K562 (cell line): ENCODE measurements around the gene GLP2R. TPM values are rescaled to one million over a fixed set of nuclear protein-coding genes. Genes with fewer than 3 reads are reported as not detected.

Source experiments
- ATAC-seq: fragments of 200-7000 bp; cut with Tn5 transposase; 3 replicates; pipeline ENCODE4 v1.9.1; 2020; ENCODE audit warnings: moderate library complexity
- BruUV-seq: library from RNA; stranded (reverse); fragments of 400-500 nt; replicated peaks from 2 replicates; lab custom pipeline; 2021; lab: Mats Ljungman, UMichigan
- CTCF ChIA-PET: fragments of 300-600 bp; formaldehyde crosslinking; extraction: SDS; loops from one replicate; lab custom pipeline; 2021; ENCODE audit warnings: low intra/inter-chr PET ratio; lab: Yijun Ruan, JAX
- POLR2A ChIA-PET: fragments of 300-600, 350-650 bp; sonication (Branson Sonifier 250); formaldehyde crosslinking; extraction: SDS; loops from one replicate; lab custom pipeline; 2021; ENCODE audit warnings: antibody characterized with exemption, inconsistent platforms; lab: Yijun Ruan, JAX
- DNase-seq, 4 experiments: peaks; one replicate each; pipeline versions ENCODE4 v3.0.0 to v3.0.0-alpha.2; 2011 to 2018; ENCODE audit warnings: low spot score in 3 of 4, mixed read lengths in 3 of 4; ENCODE audit errors: extremely low read depth in 1 of 4
- FAIRE-seq: peaks from 2 replicates; lab custom pipeline; 2011; peaks lifted over from hg19 to GRCh38; lab: Jason Lieb, UNC
- H2AFZ ChIP-seq: 2 replicates; pipeline ENCODE4 v1.6.0; 2011; ENCODE audit warnings: low read depth, low read length, control low read depth, inconsistent platforms
- H3K27ac ChIP-seq: fragments of 200-600 bp; 3 replicates; pipeline ENCODE4 v1.8.0; 2011; ENCODE audit warnings: low read depth, mild to moderate bottlenecking, control low read depth, inconsistent platforms, low read length, moderate library complexity, mixed read lengths; ENCODE audit errors: extremely low read depth
- H3K27me3 ChIP-seq, 2 experiments: fragments of 300-600 bp in 1 of 2; 2 replicates in 1 of 2; 3 replicates in 1 of 2; pipeline versions ENCODE4 v1.6.0 to v1.8.0; 2011; ENCODE audit warnings: inconsistent platforms in 2 of 2, low read length in 2 of 2, mild to moderate bottlenecking in 1 of 2, mixed read lengths in 1 of 2, moderate library complexity in 1 of 2; ENCODE audit not compliant: control insufficient read depth in 2 of 2, insufficient read depth in 2 of 2
- H3K36me3 ChIP-seq: fragments of 300-600 bp; 3 replicates; pipeline ENCODE4 v1.8.0; 2011; ENCODE audit warnings: mild to moderate bottlenecking, low read length, inconsistent platforms; ENCODE audit not compliant: control insufficient read depth, insufficient read depth
- H3K4me1 ChIP-seq, 2 experiments: fragments of 200-600 bp in 1 of 2; replicated peaks in 1 of 2; 2 replicates in 1 of 2; 3 replicates in 1 of 2; pipeline versions ENCODE4 v1.5.1 to v1.8.0; 2011; ENCODE audit warnings: inconsistent platforms in 2 of 2, low read length in 2 of 2, mild to moderate bottlenecking in 1 of 2, mixed read lengths in 1 of 2, moderate library complexity in 1 of 2; ENCODE audit not compliant: control insufficient read depth in 2 of 2, insufficient read depth in 2 of 2
- H3K4me2 ChIP-seq: 2 replicates; pipeline ENCODE4 v1.6.1; 2011; ENCODE audit warnings: low read length, control low read depth, inconsistent platforms, mixed read lengths; ENCODE audit not compliant: insufficient read depth
- H3K4me3 ChIP-seq: fragments of 200-600 bp; sonication (generic), shearing (Covaris generic); 2 replicates; pipeline ENCODE4 v1.5.1; 2016; ENCODE audit warnings: control low read depth, inconsistent platforms
- H3K79me2 ChIP-seq: fragments of 200-600 bp; 3 replicates; pipeline ENCODE4 v1.8.0; 2011; ENCODE audit warnings: low read length, inconsistent platforms; ENCODE audit not compliant: control insufficient read depth, insufficient read depth
- H3K9ac ChIP-seq, 2 experiments: 2 replicates each; pipeline versions ENCODE4 v1.6.0 to v1.6.1; 2011; ENCODE audit warnings: low read depth in 2 of 2, low read length in 2 of 2, control low read depth in 1 of 2, inconsistent platforms in 1 of 2, mild to moderate bottlenecking in 1 of 2, mixed read lengths in 1 of 2; ENCODE audit not compliant: insufficient read depth in 1 of 2
- H3K9me1 ChIP-seq: one replicate; pipeline ENCODE4 v1.6.0; 2011; ENCODE audit warnings: inconsistent platforms, mild to moderate bottlenecking, low read length, moderate library complexity; ENCODE audit not compliant: control insufficient read depth, insufficient read depth
- H3K9me3 ChIP-seq: replicated peaks from 2 replicates; pipeline ENCODE4 v1.5.1; 2011; ENCODE audit warnings: low read depth, low read length, inconsistent platforms; ENCODE audit not compliant: control insufficient read depth, insufficient read depth
- H4K20me1 ChIP-seq: replicated peaks from 2 replicates; pipeline ENCODE4 v1.6.1; 2011; ENCODE audit warnings: low read length, inconsistent platforms, mixed read lengths; ENCODE audit not compliant: control insufficient read depth, insufficient read depth
- BMI1 ChIP-seq: fragments of 150-350 bp; IDR thresholded peaks from 2 replicates; pipeline ENCODE4 v1.6.1; 2014; ENCODE audit warnings: low read length
- GTF2F1 ChIP-seq: IDR thresholded peaks from 2 replicates; pipeline ENCODE4 v1.6.1; 2011; ENCODE audit warnings: low read depth, low read length, improper control_type of control experiment
- HMBOX1 ChIP-seq: sonication (generic); IDR thresholded peaks from 2 replicates; pipeline ENCODE4 v1.6.1; 2016
- L3MBTL2 ChIP-seq: fragments of 450-650 bp; IDR thresholded peaks from 2 replicates; pipeline ENCODE4 v1.6.1; 2016; ENCODE audit warnings: mild to moderate bottlenecking, moderate library complexity
- NCOA4 ChIP-seq: fragments of 450-650 bp; IDR thresholded peaks from 2 replicates; pipeline ENCODE4 v1.6.1; 2018; ENCODE audit warnings: mild to moderate bottlenecking; ENCODE audit not compliant: partially characterized antibody
- PKNOX1 ChIP-seq: fragments of 450-650 bp; IDR thresholded peaks from 2 replicates; pipeline ENCODE4 v1.6.1; 2016
- SRSF3 ChIP-seq: fragments of 200-400 bp; formaldehyde crosslinking; IDR thresholded peaks from 2 replicates; pipeline ENCODE4 v1.6.1; 2016; ENCODE audit warnings: mild to moderate bottlenecking, low read length, moderate library complexity; ENCODE audit not compliant: insufficient read depth
- TAF7 ChIP-seq: fragments of 450-650 bp; IDR thresholded peaks from 2 replicates; pipeline ENCODE4 v1.6.1; 2016; ENCODE audit warnings: missing genetic modification characterization, missing compliant biosample characterization
- TRIM28 ChIP-seq: fragments of 450-650 bp; IDR thresholded peaks from 2 replicates; pipeline ENCODE4 v1.6.1; 2017
- ZNF274 ChIP-seq: IDR thresholded peaks from 2 replicates; pipeline ENCODE4 v1.6.1; 2011; ENCODE audit warnings: low read depth, mild to moderate bottlenecking, low read length, moderate library complexity, borderline replicate concordance
- ZNF431 ChIP-seq: sonication (generic); formaldehyde crosslinking; IDR thresholded peaks from 2 replicates; pipeline ENCODE4 v1.8.0; 2022; ENCODE audit warnings: mild to moderate bottlenecking, missing genetic modification reagents
- WGBS: fragments of 100-300 bp; shearing (Covaris generic); methylation state at CpG from one replicate; pipeline ENCODE4 v1.1.6; 2016; ENCODE audit warnings: low coverage, mixed read lengths; ENCODE audit not compliant: insufficient coverage; ENCODE audit errors: missing lambda C conversion rate; 5-methylcytosine and 5-hydroxymethylcytosine counted together
- in situ Hi-C: fragments of 300-500 bp; cut with MboI; formaldehyde crosslinking; loops from 4 replicates; pipeline ENCODE4 v1.15.0; 2018; ENCODE audit warnings: inconsistent platforms, mixed read lengths
- intact Hi-C: fragments of 100-400 bp; cut with micrococcal nuclease; formaldehyde crosslinking; loops from 2 replicates; pipeline ENCODE4 v1.14.2; 2022
- polyA plus RNA-seq, 8 experiments: library from polyadenylated mRNA; depleted of rRNA in 4 of 8; stranded (reverse) in 5 of 8; unstranded in 3 of 8; fragments of >200 nt; fragmentation: Nextera tagmentation in 2 of 8; fragmentation: Illumina TruSeq in 1 of 8; extraction: Ambion mirVana in 2 of 8; extraction: Trizol in 1 of 8; gene quantifications; 2 replicates each; pipeline versions ENCODE4 v1.2.1 to v1.2.3, GENCODE V29; 2011 to 2014; ENCODE audit warnings: inconsistent platforms in 1 of 8, missing spikeins in 1 of 8
- total RNA-seq, 7 experiments: library from RNA; depleted of rRNA in 6 of 7; stranded (reverse); fragments of >200 nt in 6 of 7; fragmentation: Illumina TruSeq in 2 of 7; extraction: Trizol in 2 of 7; gene quantifications; 2 replicates each; pipeline versions ENCODE4 v1.2.1 to v1.2.3, GENCODE V29; 2011 to 2021; ENCODE audit warnings: low replicate concordance in 1 of 7

Gene GLP2R
- total and polyA plus RNA-seq, 9 of the 15 experiments (the other 6 are each of a cell fraction or from before 2014, with no cell fraction given) = not detected

GRCh38 chr17:9941305-9941704 is 115.6 kb downstream of the GLP2R start:
- no peak for ATAC-seq
- POLR2A ChIA-PET = no interaction called here
- Histone ChIP-seq H3K27ac (no peak overlapping the region), H3K36me3 (no peaks in the 10 kb centered on the region), H3K79me2 (no peaks in the 10 kb centered on the region)
- FAIRE-seq = no peak
- BruUV-seq = no TSS peak
- TF ChIP-seq ZNF274 = no peak
- TF ChIP-seq NCOA4 = no peak
- no peak for TF ChIP-seq ZNF431 (CRISPR knock-in tag)
- TF ChIP-seq BMI1 = no peak
- no peak for TF ChIP-seq SRSF3
- no peak for TF ChIP-seq TRIM28
- no peak for TF ChIP-seq PKNOX1
- no peak for TF ChIP-seq L3MBTL2
- TF ChIP-seq TAF7 (tag) = no peak
- no peak for TF ChIP-seq HMBOX1
- TF ChIP-seq GTF2F1 = no peak
- TF ChIP-seq, all 486 proteins: peak for 0
- Histone ChIP-seq H2AFZ (no peak overlapping the region), H3K9ac (no peak overlapping the region), H3K4me1 (no peaks in the 10 kb centered on the region), H3K9me1 (no peaks in the 10 kb centered on the region), H3K9me3 (no peaks in the 10 kb centered on the region), H3K27me3 (peaks cover 0 to 4% of the 10 kb centered on the region in 2 experiments; a peak in 1 of 5 replicates), H3K4me2 (no peak overlapping the region), H3K4me3 (no peak overlapping the region), H4K20me1 (no peaks in the 10 kb centered on the region)
- CTCF ChIA-PET = no interaction called here
- WGBS = 0% methylated on average over 5 of the region's 13 CpGs
- no peak for DNase-seq
- in situ Hi-C loops = no loop called here
- intact Hi-C loops = no loop called here

Other genes with a start within 250 kb of the GLP2R start
- not detected in 2 replicates for gene CFAP52, start 249.3 kb upstream of the GLP2R start, total RNA-seq (2014; rRNA removed)
- gene CFAP52, start 249.3 kb upstream of the GLP2R start, total RNA-seq (2014; rRNA removed; fragmentation: Illumina TruSeq; extraction: Trizol) = not detected in 2 replicates
- gene CFAP52, start 249.3 kb upstream of the GLP2R start, total RNA-seq (2015; rRNA removed; fragmentation: Illumina TruSeq; extraction: Trizol) = not detected in 2 replicates
- not detected in 2 replicates for gene CFAP52, start 249.3 kb upstream of the GLP2R start, total RNA-seq (2021)
- gene CFAP52, start 249.3 kb upstream of the GLP2R start, polyA plus RNA-seq (2011; rRNA removed) = not detected in 2 replicates
- not detected in 2 replicates for gene CFAP52, start 249.3 kb upstream of the GLP2R start, polyA plus RNA-seq (2014; fragmentation: Illumina TruSeq; extraction: Trizol)
- not detected for gene CFAP52, start 249.3 kb upstream of the GLP2R start, polyA plus RNA-seq (2014; fragmentation: Nextera tagmentation; extraction: Ambion mirVana)
- gene CFAP52, start 249.3 kb upstream of the GLP2R start, polyA plus RNA-seq (2014; rRNA removed) = not detected in 2 replicates
- gene USP43, start 180.4 kb upstream of the GLP2R start, total RNA-seq (2014; rRNA removed) = 0.05 and 0.12 TPM in 2 replicates
- gene USP43, start 180.4 kb upstream of the GLP2R start, total RNA-seq (2014; rRNA removed; fragmentation: Illumina TruSeq; extraction: Trizol) = 0.07 TPM in 1 of 2 replicates, not detected in the other
- gene USP43, start 180.4 kb upstream of the GLP2R start, total RNA-seq (2015; rRNA removed; fragmentation: Illumina TruSeq; extraction: Trizol) = 0.11 TPM in 2 replicates
- gene USP43, start 180.4 kb upstream of the GLP2R start, total RNA-seq (2021) = 0.09 and 0.18 TPM in 2 replicates
- gene USP43, start 180.4 kb upstream of the GLP2R start, polyA plus RNA-seq (2011; rRNA removed) = 0.04 and 0.08 TPM in 2 replicates
- 0.07 and 0.10 TPM in 2 replicates for gene USP43, start 180.4 kb upstream of the GLP2R start, polyA plus RNA-seq (2014; fragmentation: Illumina TruSeq; extraction: Trizol)
- gene USP43, start 180.4 kb upstream of the GLP2R start, polyA plus RNA-seq (2014; fragmentation: Nextera tagmentation; extraction: Ambion mirVana) = under 1 TPM in 1 of 2 experiments, not detected in 1; 0.01 TPM
- 0.05 TPM in 2 replicates for gene USP43, start 180.4 kb upstream of the GLP2R start, polyA plus RNA-seq (2014; rRNA removed)
- gene DHRS7C, start 34.3 kb upstream of the GLP2R start, total RNA-seq (2014; rRNA removed) = not detected in 2 replicates
- not detected in 2 replicates for gene DHRS7C, start 34.3 kb upstream of the GLP2R start, total RNA-seq (2014; rRNA removed; fragmentation: Illumina TruSeq; extraction: Trizol)
- gene DHRS7C, start 34.3 kb upstream of the GLP2R start, total RNA-seq (2015; rRNA removed; fragmentation: Illumina TruSeq; extraction: Trizol) = not detected in 2 replicates
- not detected in 2 replicates for gene DHRS7C, start 34.3 kb upstream of the GLP2R start, total RNA-seq (2021)
- gene DHRS7C, start 34.3 kb upstream of the GLP2R start, polyA plus RNA-seq (2011; rRNA removed) = not detected in 2 replicates
- gene DHRS7C, start 34.3 kb upstream of the GLP2R start, polyA plus RNA-seq (2014; fragmentation: Illumina TruSeq; extraction: Trizol) = not detected in 2 replicates
- gene DHRS7C, start 34.3 kb upstream of the GLP2R start, polyA plus RNA-seq (2014; fragmentation: Nextera tagmentation; extraction: Ambion mirVana) = not detected
- not detected in 2 replicates for gene DHRS7C, start 34.3 kb upstream of the GLP2R start, polyA plus RNA-seq (2014; rRNA removed)
- not detected in 2 replicates for gene GSG1L2, start 3.8 kb upstream of the GLP2R start, total RNA-seq (2014; rRNA removed)
- gene GSG1L2, start 3.8 kb upstream of the GLP2R start, total RNA-seq (2014; rRNA removed; fragmentation: Illumina TruSeq; extraction: Trizol) = not detected in 2 replicates
- not detected in 2 replicates for gene GSG1L2, start 3.8 kb upstream of the GLP2R start, total RNA-seq (2015; rRNA removed; fragmentation: Illumina TruSeq; extraction: Trizol)
- not detected in 2 replicates for gene GSG1L2, start 3.8 kb upstream of the GLP2R start, total RNA-seq (2021)
- gene GSG1L2, start 3.8 kb upstream of the GLP2R start, polyA plus RNA-seq (2011; rRNA removed) = not detected in 2 replicates
- gene GSG1L2, start 3.8 kb upstream of the GLP2R start, polyA plus RNA-seq (2014; fragmentation: Illumina TruSeq; extraction: Trizol) = not detected in 2 replicates
- gene GSG1L2, start 3.8 kb upstream of the GLP2R start, polyA plus RNA-seq (2014; fragmentation: Nextera tagmentation; extraction: Ambion mirVana) = not detected
- not detected in 2 replicates for gene GSG1L2, start 3.8 kb upstream of the GLP2R start, polyA plus RNA-seq (2014; rRNA removed)
- not detected in 2 replicates for gene RCVRN, start 79.3 kb downstream of the GLP2R start, total RNA-seq (2014; rRNA removed)
- not detected in 2 replicates for gene RCVRN, start 79.3 kb downstream of the GLP2R start, total RNA-seq (2014; rRNA removed; fragmentation: Illumina TruSeq; extraction: Trizol)
- not detected in 2 replicates for gene RCVRN, start 79.3 kb downstream of the GLP2R start, total RNA-seq (2015; rRNA removed; fragmentation: Illumina TruSeq; extraction: Trizol)
- gene RCVRN, start 79.3 kb downstream of the GLP2R start, total RNA-seq (2021) = not detected in 2 replicates
- not detected in 2 replicates for gene RCVRN, start 79.3 kb downstream of the GLP2R start, polyA plus RNA-seq (2011; rRNA removed)
- not detected in 2 replicates for gene RCVRN, start 79.3 kb downstream of the GLP2R start, polyA plus RNA-seq (2014; fragmentation: Illumina TruSeq; extraction: Trizol)
- not detected for gene RCVRN, start 79.3 kb downstream of the GLP2R start, polyA plus RNA-seq (2014; fragmentation: Nextera tagmentation; extraction: Ambion mirVana)
- not detected in 2 replicates for gene RCVRN, start 79.3 kb downstream of the GLP2R start, polyA plus RNA-seq (2014; rRNA removed)